ENCODE results near the gene OGN. TPM values are rescaled to one million over a fixed set of nuclear protein-coding genes. Genes with fewer than 3 reads are reported as not detected.

Gene OGN
- total RNA-seq (10.1 TPM), polyA plus RNA-seq (3.4 TPM)
- long read RNA-seq, donor 1, partial matches to known transcripts, result 0 of 1 reads
- long read RNA-seq, donor 1, other reads (novel, unspliced or antisense), result 0 of 1 reads
- long read RNA-seq, donor 2, result 0 reads
- long read RNA-seq, donor 3, partial matches to known transcripts, result 10 of 13 reads
- long read RNA-seq, donor 3, other reads (novel, unspliced or antisense), result 0 of 13 reads
- long read RNA-seq, donor 4, result 0 reads
- long read RNA-seq, donor 5, transcript OGN-202 (7 exons, 2,743 nt), result major isoform, 6 of 18 reads
- long read RNA-seq, donor 5, partial matches to known transcripts, result 12 of 18 reads
- long read RNA-seq, donor 5, other reads (novel, unspliced or antisense), result 0 of 18 reads
- long read RNA-seq, donor 6, partial matches to known transcripts, result 5 of 7 reads
- long read RNA-seq, donor 6, other reads (novel, unspliced or antisense), result 0 of 7 reads
- long read RNA-seq, donor 7, partial matches to known transcripts, result 16 of 16 reads
- long read RNA-seq, donor 7, other reads (novel, unspliced or antisense), result 0 of 16 reads
- long read RNA-seq, donor 8, partial matches to known transcripts, result 5 of 5 reads
- long read RNA-seq, donor 8, other reads (novel, unspliced or antisense), result 0 of 5 reads
- long read RNA-seq, donor 9, partial matches to known transcripts, result 0 of 2 reads
- long read RNA-seq, donor 9, other reads (novel, unspliced or antisense), result 0 of 2 reads
- long read RNA-seq, donor 10, partial matches to known transcripts, result 6 of 6 reads
- long read RNA-seq, donor 10, other reads (novel, unspliced or antisense), result 0 of 6 reads

DNA sequence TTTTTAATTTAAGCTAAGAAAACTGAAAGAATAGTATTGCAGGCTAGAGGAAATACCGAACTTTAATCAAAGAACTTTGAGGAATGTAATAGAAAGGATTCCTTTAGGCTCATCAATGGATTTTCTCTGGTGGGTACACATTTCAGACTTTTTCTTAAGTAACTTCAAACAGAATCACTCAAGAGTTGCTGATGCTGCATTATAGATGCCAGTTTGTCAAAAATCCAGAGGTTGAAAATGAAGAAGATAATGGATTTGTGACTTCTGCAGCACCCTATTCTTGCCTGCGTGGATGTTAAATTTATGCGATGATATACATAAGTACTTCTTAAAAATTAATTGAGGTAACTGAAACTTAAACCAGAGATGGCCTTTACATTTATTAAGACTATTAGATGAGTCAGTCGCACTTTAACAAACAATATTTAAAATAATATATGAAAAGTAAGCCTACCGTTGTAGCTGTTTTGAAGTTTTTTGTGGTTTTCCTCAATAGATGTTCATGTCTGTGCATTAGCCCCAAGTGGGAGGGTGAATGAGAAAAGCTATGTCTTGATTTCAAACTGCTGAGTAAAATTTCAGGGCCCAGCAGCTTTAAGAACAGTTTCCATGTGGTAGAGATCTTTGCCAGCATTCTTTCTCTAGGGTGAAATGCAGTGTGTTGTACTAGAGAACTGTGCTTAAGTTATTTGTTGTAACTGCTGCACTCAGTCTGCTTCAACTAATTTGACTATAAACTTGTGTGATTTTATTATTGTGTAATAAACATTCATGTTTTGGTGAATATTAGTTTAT, at the start of gene OGN:
Gene OGN, minus strand, starts transcription at position 537 of the 795 bp plus-strand sequence. CDS start 1,171 bp downstream, outside the sequence.
- Histone ChIP-seq H3K4me3 (ENCODE audit: low read length in 2 of 2) (no peak within 1 kb of the TSS), H3K27me3 (ENCODE audit: control insufficient read depth in 2 of 2, insufficient read depth in 1 of 2, low read length in 1 of 2) (no peaks in the 10 kb centered on the region), H3K36me3 (ENCODE audit: control insufficient read depth in 2 of 2, insufficient read depth in 2 of 2, low read length in 1 of 2) (no peaks in the 10 kb centered on the region), H3K4me1 (ENCODE audit: control insufficient read depth in 2 of 2, insufficient read depth in 2 of 2, low read length in 2 of 2) (peaks cover 11 to 20% of the 10 kb centered on the region in 2 donors), H3K27ac (ENCODE audit: low read depth in 1 of 2, low read length in 1 of 2) (peak within 1 kb of the TSS in 1 of 2 donors; percentile 34), H3K9me3 (ENCODE audit: control insufficient read depth in 2 of 2, insufficient read depth in 1 of 2, low read length in 1 of 2) (no peaks in the 10 kb centered on the region)
- WGBS, result 57% methylated on average over 5 of the region's 5 CpGs
- peak in 4 of 9 donors; percentile 19 to 62 (median 38) for DNase-seq (ENCODE audit: low read depth in 6 of 9, low spot score in 9 of 9)

DNA sequence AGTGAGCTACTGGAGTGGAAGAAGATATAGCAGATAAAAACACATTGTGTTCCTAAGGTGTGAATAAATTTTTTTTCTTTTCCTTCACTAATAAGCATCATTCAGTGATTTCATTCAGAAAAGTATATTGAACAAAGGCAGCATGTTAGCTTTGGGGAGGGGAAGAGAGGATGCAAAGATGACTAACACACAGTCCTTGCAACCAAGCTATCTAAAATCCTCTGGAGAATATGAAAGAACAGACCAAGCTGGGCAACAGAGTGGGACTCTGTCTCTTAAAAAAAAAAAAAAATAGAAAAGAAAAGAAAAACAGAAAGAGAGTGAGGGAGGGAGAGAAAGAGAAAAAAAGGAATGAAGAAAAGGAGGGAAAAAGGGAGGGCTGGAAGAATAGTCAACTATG, 42.2 kb upstream of the OGN start:
- Histone ChIP-seq H3K27me3 (ENCODE audit: control insufficient read depth in 2 of 2, insufficient read depth in 1 of 2, low read length in 1 of 2) (no peaks in the 10 kb centered on the region), H3K4me1 (ENCODE audit: control insufficient read depth in 2 of 2, insufficient read depth in 2 of 2, low read length in 2 of 2) (no peaks in the 10 kb centered on the region), H3K27ac (ENCODE audit: low read depth in 1 of 2, low read length in 1 of 2) (no peak overlapping the region), H3K4me3 (ENCODE audit: low read length in 2 of 2) (no peak overlapping the region), H3K9me3 (ENCODE audit: control insufficient read depth in 2 of 2, insufficient read depth in 1 of 2, low read length in 1 of 2) (no peaks in the 10 kb centered on the region), H3K36me3 (ENCODE audit: control insufficient read depth in 2 of 2, insufficient read depth in 2 of 2, low read length in 1 of 2) (no peaks in the 10 kb centered on the region)
- no peak for DNase-seq (ENCODE audit: low read depth in 6 of 9, low spot score in 9 of 9)

GRCh38 chr9:92444841-92445240, 40.5 kb upstream of the OGN start:
- Histone ChIP-seq H3K36me3 (ENCODE audit: control insufficient read depth in 2 of 2, insufficient read depth in 2 of 2, low read length in 1 of 2) (no peaks in the 10 kb centered on the region), H3K27ac (ENCODE audit: low read depth in 1 of 2, low read length in 1 of 2) (no peak overlapping the region), H3K4me3 (ENCODE audit: low read length in 2 of 2) (no peak overlapping the region), H3K9me3 (ENCODE audit: control insufficient read depth in 2 of 2, insufficient read depth in 1 of 2, low read length in 1 of 2) (no peaks in the 10 kb centered on the region), H3K27me3 (ENCODE audit: control insufficient read depth in 2 of 2, insufficient read depth in 1 of 2, low read length in 1 of 2) (no peaks in the 10 kb centered on the region), H3K4me1 (ENCODE audit: control insufficient read depth in 2 of 2, insufficient read depth in 2 of 2, low read length in 2 of 2) (no peaks in the 10 kb centered on the region)
- no peak for DNase-seq (ENCODE audit: low read depth in 6 of 9, low spot score in 9 of 9)
- 90% methylated on average over 4 of the region's 4 CpGs for WGBS

DNA sequence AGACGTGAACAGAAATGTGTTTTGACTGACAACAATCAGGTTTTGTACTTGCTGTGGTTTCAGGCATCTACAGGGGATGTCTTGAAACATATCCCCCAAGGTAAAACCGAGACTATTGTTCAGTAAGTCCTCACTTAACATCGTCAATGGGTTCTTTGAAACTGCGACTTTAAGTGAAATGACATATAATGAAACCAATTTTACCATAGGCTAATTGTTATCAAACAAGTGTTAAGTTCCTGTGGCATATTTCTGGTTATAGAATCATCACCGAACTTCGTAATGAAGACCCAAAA, 36.3 kb upstream of the OGN start:
- H3K27ac ChIP-seq (ENCODE audit: low read depth in 1 of 2, low read length in 1 of 2), result no peak overlapping the region
- H3K36me3 ChIP-seq (ENCODE audit: control insufficient read depth in 2 of 2, insufficient read depth in 2 of 2, low read length in 1 of 2), result no peaks in the 10 kb centered on the region
- 96% methylated on average over 6 of the region's 6 CpGs for WGBS
- H3K9me3 ChIP-seq (ENCODE audit: control insufficient read depth in 2 of 2, insufficient read depth in 1 of 2, low read length in 1 of 2), result no peaks in the 10 kb centered on the region
- H3K4me1 ChIP-seq (ENCODE audit: control insufficient read depth in 2 of 2, insufficient read depth in 2 of 2, low read length in 2 of 2), result no peaks in the 10 kb centered on the region
- no peaks in the 10 kb centered on the region for H3K27me3 ChIP-seq (ENCODE audit: control insufficient read depth in 2 of 2, insufficient read depth in 1 of 2, low read length in 1 of 2)
- no peak for DNase-seq (ENCODE audit: low read depth in 6 of 9, low spot score in 9 of 9)
- H3K4me3 ChIP-seq (ENCODE audit: low read length in 2 of 2), result no peak overlapping the region

DNA sequence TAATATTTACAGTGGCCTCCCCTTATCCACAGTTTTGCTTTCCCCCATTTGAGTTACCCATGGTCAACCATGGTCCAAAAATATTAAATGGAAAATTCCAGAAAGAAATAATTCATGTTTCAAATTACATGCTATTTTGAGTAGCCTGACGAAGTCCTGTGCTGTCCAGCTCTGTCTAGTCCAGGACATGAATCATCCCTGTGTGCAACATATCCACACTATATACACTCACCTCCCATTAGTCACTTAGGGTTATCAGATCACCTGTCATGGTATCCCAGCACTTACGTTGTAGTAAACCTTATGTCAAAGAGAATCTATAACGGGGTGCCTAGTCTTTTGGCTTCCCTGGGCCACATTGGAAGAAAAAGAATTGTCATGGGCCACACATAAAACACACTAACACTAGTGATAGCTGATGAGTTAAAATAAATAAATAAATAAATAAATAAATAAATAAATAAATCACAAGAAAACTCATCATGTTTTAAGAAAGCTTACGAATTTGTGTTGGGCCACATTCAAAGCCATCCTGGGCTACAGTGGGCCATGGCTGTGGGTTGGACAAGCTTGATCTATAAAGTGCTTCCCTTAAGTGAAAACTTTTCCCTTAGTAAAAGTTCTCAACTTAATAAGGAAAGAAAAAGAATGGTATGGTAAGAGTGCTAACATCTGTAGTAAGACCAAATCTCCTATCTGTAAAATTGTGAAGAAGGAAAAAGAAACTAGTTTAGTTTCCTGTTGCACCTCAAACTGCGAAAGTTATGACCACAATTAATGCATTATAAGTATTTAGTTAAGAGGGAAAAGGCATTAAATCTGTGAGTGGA, 35.8 kb upstream of the OGN start:
- H3K9me3 ChIP-seq (ENCODE audit: control insufficient read depth in 2 of 2, insufficient read depth in 1 of 2, low read length in 1 of 2), result no peaks in the 10 kb centered on the region
- no peaks in the 10 kb centered on the region for H3K36me3 ChIP-seq (ENCODE audit: control insufficient read depth in 2 of 2, insufficient read depth in 2 of 2, low read length in 1 of 2)
- no peaks in the 10 kb centered on the region for H3K4me1 ChIP-seq (ENCODE audit: control insufficient read depth in 2 of 2, insufficient read depth in 2 of 2, low read length in 2 of 2)
- H3K27me3 ChIP-seq (ENCODE audit: control insufficient read depth in 2 of 2, insufficient read depth in 1 of 2, low read length in 1 of 2), result no peaks in the 10 kb centered on the region
- no peak for DNase-seq (ENCODE audit: low read depth in 6 of 9, low spot score in 9 of 9)
- H3K27ac ChIP-seq (ENCODE audit: low read depth in 1 of 2, low read length in 1 of 2), result no peak overlapping the region
- 95% methylated on average over 5 of the region's 5 CpGs for WGBS
- H3K4me3 ChIP-seq (ENCODE audit: low read length in 2 of 2), result no peak overlapping the region

DNA sequence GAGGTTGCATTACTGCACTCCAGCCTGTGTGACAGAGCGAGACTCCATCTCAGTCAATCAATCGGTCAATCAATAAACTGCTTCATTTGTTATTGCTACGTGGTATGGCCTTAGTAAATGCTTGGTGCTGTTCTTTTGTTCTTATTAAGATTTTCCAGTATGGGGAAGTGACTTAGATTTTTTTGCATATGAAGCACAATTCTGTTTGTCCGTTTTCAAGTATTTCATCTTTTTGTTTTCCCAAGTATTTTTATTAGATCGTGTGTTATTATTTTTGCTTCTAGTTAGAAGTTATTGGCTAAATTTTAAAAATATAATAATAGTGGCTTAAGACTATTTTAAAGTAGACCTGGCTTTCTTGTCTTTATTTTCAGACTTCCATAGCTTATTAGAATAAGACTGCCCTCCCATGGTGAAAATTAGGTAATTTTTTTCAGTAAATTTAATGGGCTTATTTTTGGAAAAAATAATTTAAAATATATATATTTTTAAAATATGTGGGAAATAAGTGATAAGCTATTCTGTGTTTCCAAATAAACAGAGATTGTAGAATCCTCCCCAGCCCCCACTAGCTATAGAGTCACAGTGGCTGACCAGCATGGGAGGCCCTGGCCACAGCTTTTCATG, 34.6 kb upstream of the OGN start:
- no peak overlapping the region for H3K27ac ChIP-seq (ENCODE audit: low read depth in 1 of 2, low read length in 1 of 2)
- no peak overlapping the region for H3K4me3 ChIP-seq (ENCODE audit: low read length in 2 of 2)
- no peaks in the 10 kb centered on the region for H3K4me1 ChIP-seq (ENCODE audit: control insufficient read depth in 2 of 2, insufficient read depth in 2 of 2, low read length in 2 of 2)
- no peaks in the 10 kb centered on the region for H3K27me3 ChIP-seq (ENCODE audit: control insufficient read depth in 2 of 2, insufficient read depth in 1 of 2, low read length in 1 of 2)
- H3K9me3 ChIP-seq (ENCODE audit: control insufficient read depth in 2 of 2, insufficient read depth in 1 of 2, low read length in 1 of 2), result no peaks in the 10 kb centered on the region
- H3K36me3 ChIP-seq (ENCODE audit: control insufficient read depth in 2 of 2, insufficient read depth in 2 of 2, low read length in 1 of 2), result no peaks in the 10 kb centered on the region
- WGBS, result 90% methylated on average over 5 of the region's 5 CpGs
- peak in 2 of 9 donors; percentile 4 to 20 for DNase-seq (ENCODE audit: low read depth in 6 of 9, low spot score in 9 of 9)

DNA sequence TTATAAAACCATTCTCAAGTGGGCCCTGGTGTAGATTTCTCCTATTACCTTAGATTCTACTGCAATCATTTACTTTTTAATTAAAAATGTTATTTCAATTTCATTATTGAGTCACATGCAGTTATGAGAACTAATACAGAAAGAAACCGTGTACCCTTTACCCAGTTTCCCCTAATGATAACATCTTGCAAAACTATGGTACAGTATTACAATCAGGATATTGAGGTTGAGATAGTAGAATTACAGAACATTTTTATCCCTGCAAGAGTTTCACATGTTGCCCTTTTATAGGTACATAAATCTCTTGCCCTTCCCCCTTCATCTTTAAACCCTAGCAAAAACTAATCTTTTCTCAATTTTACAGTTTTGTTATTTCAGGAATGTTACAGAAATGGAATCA, 30.9 kb upstream of the OGN start:
- no peak overlapping the region for H3K4me3 ChIP-seq (ENCODE audit: low read length in 2 of 2)

GRCh38 chr9:92432972-92433548, 28.7 kb upstream of the OGN start:
- Histone ChIP-seq H3K4me1 (ENCODE audit: control insufficient read depth in 2 of 2, insufficient read depth in 2 of 2, low read length in 2 of 2) (no peaks in the 10 kb centered on the region), H3K9me3 (ENCODE audit: control insufficient read depth in 2 of 2, insufficient read depth in 1 of 2, low read length in 1 of 2) (no peaks in the 10 kb centered on the region), H3K27me3 (ENCODE audit: control insufficient read depth in 2 of 2, insufficient read depth in 1 of 2, low read length in 1 of 2) (no peaks in the 10 kb centered on the region), H3K4me3 (ENCODE audit: low read length in 2 of 2) (no peak overlapping the region), H3K36me3 (ENCODE audit: control insufficient read depth in 2 of 2, insufficient read depth in 2 of 2, low read length in 1 of 2) (no peaks in the 10 kb centered on the region), H3K27ac (ENCODE audit: low read depth in 1 of 2, low read length in 1 of 2) (no peak overlapping the region)
- DNase-seq (ENCODE audit: low read depth in 6 of 9, low spot score in 9 of 9), result no peak
- WGBS, result 97% methylated on average over 5 of the region's 5 CpGs

More for the DNA sequence above, 30.9 kb upstream of the OGN start:
- no peaks in the 10 kb centered on the region for H3K9me3 ChIP-seq (ENCODE audit: control insufficient read depth in 2 of 2, insufficient read depth in 1 of 2, low read length in 1 of 2)
- no peak overlapping the region for H3K27ac ChIP-seq (ENCODE audit: low read depth in 1 of 2, low read length in 1 of 2)
- no peaks in the 10 kb centered on the region for H3K36me3 ChIP-seq (ENCODE audit: control insufficient read depth in 2 of 2, insufficient read depth in 2 of 2, low read length in 1 of 2)
- DNase-seq (ENCODE audit: low read depth in 6 of 9, low spot score in 9 of 9), result no peak
- no peaks in the 10 kb centered on the region for H3K4me1 ChIP-seq (ENCODE audit: control insufficient read depth in 2 of 2, insufficient read depth in 2 of 2, low read length in 2 of 2)
- 84% methylated on average over 1 of the region's 1 CpG for WGBS
- H3K27me3 ChIP-seq (ENCODE audit: control insufficient read depth in 2 of 2, insufficient read depth in 1 of 2, low read length in 1 of 2), result no peaks in the 10 kb centered on the region

All from thymus (tissue), 14 donors.